Smooth muscle cell (in vitro differentiated cells): ENCODE results near the gene PLCB1. TPM values are rescaled to one million over a fixed set of nuclear protein-coding genes. Genes with fewer than 3 reads are reported as not detected.

Source experiments
- DNase-seq: peaks from one replicate; lab custom pipeline; 2025; ENCODE audit not compliant: unreplicated experiment; lab: John Stamatoyannopoulos, UW
- H2AFZ ChIP-seq: fragments of 200-600 bp; sonication (generic); 2 replicates; pipeline ENCODE4 v1.6.0; 2016; ENCODE audit warnings: antibody characterized with exemption, low read depth, mild to moderate bottlenecking
- H3F3A ChIP-seq: fragments of 200-600 bp; sonication (generic); 2 replicates; pipeline ENCODE4 v1.6.0; 2017; ENCODE audit warnings: antibody characterized with exemption, low read depth
- H3K27ac ChIP-seq: fragments of 200-600 bp; sonication (generic); 2 replicates; pipeline ENCODE4 v1.5.1; 2016; ENCODE audit warnings: low read depth, mild to moderate bottlenecking
- H3K27me3 ChIP-seq: fragments of 200-600 bp; sonication (generic); 2 replicates; pipeline ENCODE4 v1.6.1; 2016; ENCODE audit warnings: low read depth, mild to moderate bottlenecking
- H3K36me3 ChIP-seq: fragments of 200-600 bp; sonication (generic); 2 replicates; pipeline ENCODE4 v1.5.1; 2016; ENCODE audit warnings: low read depth
- H3K4me1 ChIP-seq: fragments of 200-600 bp; sonication (generic); 2 replicates; pipeline ENCODE4 v1.5.1; 2016; ENCODE audit warnings: low read depth
- H3K4me2 ChIP-seq: fragments of 200-600 bp; sonication (generic); 2 replicates; pipeline ENCODE4 v1.6.0; 2016; ENCODE audit warnings: mild to moderate bottlenecking
- H3K4me3 ChIP-seq: fragments of 200-600 bp; sonication (generic); 2 replicates; pipeline ENCODE4 v1.5.1; 2016; ENCODE audit warnings: mild to moderate bottlenecking
- H3K79me2 ChIP-seq: fragments of 200-600 bp; sonication (generic); 2 replicates; pipeline ENCODE4 v1.6.0; 2016; ENCODE audit warnings: low read depth, mild to moderate bottlenecking
- H3K9ac ChIP-seq: fragments of 200-600 bp; sonication (generic); 2 replicates; pipeline ENCODE4 v1.6.0; 2016; ENCODE audit warnings: low read depth
- H3K9me3 ChIP-seq: fragments of 200-600 bp; sonication (generic); replicated peaks from 2 replicates; pipeline ENCODE4 v1.5.1; 2016; ENCODE audit warnings: low read depth
- H4K20me1 ChIP-seq: fragments of 200-600 bp; sonication (generic); 2 replicates; pipeline ENCODE4 v1.6.0; 2016; ENCODE audit warnings: low read depth
- WGBS: methylation state at CpG from one replicate; pipeline ENCODE4 v1.1.7; 2016; ENCODE audit warnings: low lambda C conversion rate; 5-methylcytosine and 5-hydroxymethylcytosine counted together
- polyA plus RNA-seq: library from polyadenylated mRNA; unstranded; fragments of >200 nt; fragmentation: Nextera tagmentation; extraction: Ambion mirVana; gene quantifications from 2 replicates; pipeline ENCODE4 v1.2.1, GENCODE V29; 2016
- total RNA-seq: library from RNA; depleted of rRNA; stranded (reverse); fragments of >200 nt; gene quantifications from 2 replicates; pipeline ENCODE4 v1.2.3, GENCODE V29; 2014
- TF ChIP-seq, protein P1 (sequence below): fragments of 200-600 bp; sonication (generic); IDR thresholded peaks from 2 replicates; pipeline ENCODE4 v1.5.1; 2017; ENCODE audit warnings: borderline replicate concordance, mild to moderate bottlenecking, antibody characterized with exemption; ENCODE audit not compliant: insufficient read depth, poor library complexity, severe bottlenecking

The PLCB1 gene
- total and polyA plus RNA-seq, 2 experiments from 2014 or later = 4.7 to 25.3 TPM

DNA sequence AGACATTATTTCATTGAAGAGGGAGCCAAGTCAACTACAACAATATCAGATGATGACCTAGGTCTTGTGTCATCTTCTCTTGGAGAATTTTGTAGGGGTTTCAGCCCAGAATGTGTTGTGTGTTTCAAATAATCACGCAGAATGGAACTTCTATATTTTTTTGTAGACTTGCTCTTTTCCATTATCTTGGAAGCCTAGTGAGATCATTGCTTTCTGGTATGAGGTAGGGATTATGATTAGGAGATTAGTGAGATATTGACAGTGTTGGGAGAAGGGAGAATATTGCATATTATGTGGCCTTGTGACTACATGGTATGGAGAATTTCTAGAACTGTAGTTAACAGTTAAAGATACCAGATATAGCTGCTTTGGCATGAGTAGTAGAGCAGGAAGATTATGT, 513.3 kb downstream of the PLCB1 start:
- DNase-seq = no peak
- no peak overlapping the region for H3K9ac ChIP-seq
- TF ChIP-seq, protein P1, sequence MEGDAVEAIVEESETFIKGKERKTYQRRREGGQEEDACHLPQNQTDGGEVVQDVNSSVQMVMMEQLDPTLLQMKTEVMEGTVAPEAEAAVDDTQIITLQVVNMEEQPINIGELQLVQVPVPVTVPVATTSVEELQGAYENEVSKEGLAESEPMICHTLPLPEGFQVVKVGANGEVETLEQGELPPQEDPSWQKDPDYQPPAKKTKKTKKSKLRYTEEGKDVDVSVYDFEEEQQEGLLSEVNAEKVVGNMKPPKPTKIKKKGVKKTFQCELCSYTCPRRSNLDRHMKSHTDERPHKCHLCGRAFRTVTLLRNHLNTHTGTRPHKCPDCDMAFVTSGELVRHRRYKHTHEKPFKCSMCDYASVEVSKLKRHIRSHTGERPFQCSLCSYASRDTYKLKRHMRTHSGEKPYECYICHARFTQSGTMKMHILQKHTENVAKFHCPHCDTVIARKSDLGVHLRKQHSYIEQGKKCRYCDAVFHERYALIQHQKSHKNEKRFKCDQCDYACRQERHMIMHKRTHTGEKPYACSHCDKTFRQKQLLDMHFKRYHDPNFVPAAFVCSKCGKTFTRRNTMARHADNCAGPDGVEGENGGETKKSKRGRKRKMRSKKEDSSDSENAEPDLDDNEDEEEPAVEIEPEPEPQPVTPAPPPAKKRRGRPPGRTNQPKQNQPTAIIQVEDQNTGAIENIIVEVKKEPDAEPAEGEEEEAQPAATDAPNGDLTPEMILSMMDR = no peak
- no peaks in the 10 kb centered on the region for H4K20me1 ChIP-seq
- WGBS = 93% methylated on average over 1 of the region's 1 CpG
- no peaks in the 10 kb centered on the region for H3K27me3 ChIP-seq
- H3K4me3 ChIP-seq = no peak overlapping the region
- H3K36me3 ChIP-seq = no peaks in the 10 kb centered on the region
- no peak overlapping the region for H3K4me2 ChIP-seq
- H3F3A ChIP-seq = no peaks in the 10 kb centered on the region
- no peak overlapping the region for H2AFZ ChIP-seq
- H3K9me3 ChIP-seq = no peaks in the 10 kb centered on the region
- peaks cover 3% of the 10 kb centered on the region for H3K4me1 ChIP-seq
- no peak overlapping the region for H3K27ac ChIP-seq
- H3K79me2 ChIP-seq = no peaks in the 10 kb centered on the region

GRCh38 chr20:8646033-8646441, 514.0 kb downstream of the PLCB1 start:
- Histone ChIP-seq H3K36me3 (no peaks in the 10 kb centered on the region), H3K9ac (no peak overlapping the region), H2AFZ (no peak overlapping the region), H3K4me3 (no peak overlapping the region), H3K27me3 (no peaks in the 10 kb centered on the region), H3F3A (no peaks in the 10 kb centered on the region), H3K79me2 (no peaks in the 10 kb centered on the region), H3K27ac (no peak overlapping the region), H3K9me3 (no peaks in the 10 kb centered on the region), H4K20me1 (no peaks in the 10 kb centered on the region), H3K4me1 (peaks cover 3% of the 10 kb centered on the region), H3K4me2 (peak overlapping the region; percentile 8)
- DNase-seq = no peak
- TF ChIP-seq, protein P1 = no peak
- WGBS = 72% methylated on average over 4 of the region's 4 CpGs

DNA sequence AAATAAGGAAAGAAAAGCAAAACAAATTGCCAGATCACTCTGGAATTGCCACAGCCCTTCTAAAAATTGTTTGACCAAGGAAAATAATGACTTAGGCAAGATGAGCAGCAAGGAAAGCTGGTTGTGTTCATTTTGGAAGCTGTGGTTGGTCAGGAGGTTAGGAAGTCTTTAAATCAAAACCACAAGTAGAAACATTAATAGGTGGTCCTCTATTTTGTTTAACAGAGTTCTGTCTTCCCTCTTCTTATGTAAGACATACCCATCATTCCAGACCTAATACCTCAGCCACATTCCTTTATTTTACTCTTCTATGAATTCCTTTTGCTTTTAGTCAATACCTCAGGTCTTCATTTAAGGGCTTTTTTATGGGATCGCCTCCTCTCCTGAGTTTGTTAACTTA, 514.6 kb downstream of the PLCB1 start:
- H3K36me3 ChIP-seq = no peaks in the 10 kb centered on the region
- TF ChIP-seq, protein P1 = no peak
- WGBS = 64% methylated on average over 1 of the region's 1 CpG
- H3K27me3 ChIP-seq = no peaks in the 10 kb centered on the region
- no peak for DNase-seq
- H3K4me3 ChIP-seq = no peak overlapping the region
- no peaks in the 10 kb centered on the region for H3K79me2 ChIP-seq
- H2AFZ ChIP-seq = no peak overlapping the region
- no peaks in the 10 kb centered on the region for H3F3A ChIP-seq
- peaks cover 3% of the 10 kb centered on the region for H3K4me1 ChIP-seq
- H3K9me3 ChIP-seq = no peaks in the 10 kb centered on the region
- H3K27ac ChIP-seq = no peak overlapping the region
- H4K20me1 ChIP-seq = no peaks in the 10 kb centered on the region
- H3K9ac ChIP-seq = no peak overlapping the region
- H3K4me2 ChIP-seq = peak overlapping the region; percentile 8

DNA sequence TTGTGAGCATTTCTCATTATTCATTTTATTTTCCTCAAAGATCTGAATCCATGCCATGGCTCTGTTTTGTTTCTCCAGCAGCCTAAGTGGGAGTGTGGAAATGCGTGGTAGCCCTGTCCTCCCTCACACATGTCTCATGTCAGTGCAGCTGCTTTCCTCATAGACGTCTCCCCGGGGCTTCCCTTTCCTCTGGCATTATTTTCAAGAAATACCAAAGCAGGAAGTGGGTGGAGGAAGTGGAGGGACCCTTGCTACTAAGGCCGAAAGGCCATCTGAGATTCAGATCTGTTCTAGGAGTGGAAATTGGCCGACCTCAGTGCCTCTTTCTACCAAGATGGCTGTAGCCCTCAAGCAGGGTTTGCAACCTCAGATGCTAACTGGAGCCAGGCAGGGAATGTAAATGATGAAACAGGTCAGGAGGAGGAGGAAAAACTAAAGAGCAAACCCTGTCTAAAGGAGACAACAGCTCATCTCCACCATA, 515.9 kb downstream of the PLCB1 start:
- Histone ChIP-seq H3K4me3 (no peak overlapping the region), H3K9me3 (no peaks in the 10 kb centered on the region), H3K27me3 (no peaks in the 10 kb centered on the region), H3K4me1 (peaks cover 3% of the 10 kb centered on the region), H3F3A (no peaks in the 10 kb centered on the region), H2AFZ (no peak overlapping the region), H3K27ac (no peak overlapping the region), H3K36me3 (no peaks in the 10 kb centered on the region), H3K79me2 (no peaks in the 10 kb centered on the region), H4K20me1 (no peaks in the 10 kb centered on the region), H3K4me2 (no peak overlapping the region), H3K9ac (no peak overlapping the region)
- no peak for DNase-seq
- TF ChIP-seq, protein P1 = no peak
- 64% methylated on average over 5 of the region's 5 CpGs for WGBS
